SK-N-SH (cell line): ENCODE data around the gene PCDHB3. TPM values are rescaled to one million over a fixed set of nuclear protein-coding genes. Genes with fewer than 3 reads are reported as not detected.

ENCODE experiments used
- CTCF ChIA-PET: fragments of 300-600, 350-600 bp; formaldehyde crosslinking; extraction: SDS; loops from one replicate; lab custom pipeline; 2021; lab: Yijun Ruan, JAX
- POLR2A ChIA-PET: fragments of 350-600 bp; sonication (Branson Sonifier 250); formaldehyde crosslinking; extraction: SDS; loops from one replicate; lab custom pipeline; 2020; ENCODE audit warnings: antibody characterized with exemption, inconsistent platforms; lab: Yijun Ruan, JAX
- DNase-seq: peaks from one replicate; pipeline ENCODE4 v3.0.0; 2012
- H2AFZ ChIP-seq: fragments of 200-600 bp; sonication (generic); 2 replicates; pipeline ENCODE4 v1.8.1; 2016; ENCODE audit warnings: antibody characterized with exemption, mild to moderate bottlenecking, low read depth
- H3F3A ChIP-seq: fragments of 200-600 bp; sonication (generic); replicated peaks from 2 replicates; pipeline ENCODE3; 2016; ENCODE audit warnings: antibody characterized with exemption, mild to moderate bottlenecking; ENCODE audit not compliant: insufficient read depth
- H3K27ac ChIP-seq, 2 experiments: fragments of 200-500 bp in 1 of 2; fragments of 200-600 bp in 1 of 2; sonication (Bioruptor generic) in 1 of 2; sonication (generic), shearing (Covaris generic) in 1 of 2; 2 replicates each; pipeline versions ENCODE4 v1.5.1 to v1.6.1; 2014 to 2016; ENCODE audit warnings: low read depth in 2 of 2, inconsistent platforms in 1 of 2, low read length in 1 of 2, mild to moderate bottlenecking in 1 of 2, mixed read lengths in 1 of 2
- H3K27me3 ChIP-seq: fragments of 200-600 bp; sonication (generic), shearing (Covaris generic); 2 replicates; pipeline ENCODE4 v1.6.1; 2016; ENCODE audit warnings: mixed run types; ENCODE audit not compliant: insufficient read depth
- H3K36me3 ChIP-seq, 2 experiments: fragments of 200-500 bp in 1 of 2; fragments of 200-600 bp in 1 of 2; sonication (Bioruptor generic) in 1 of 2; sonication (generic) in 1 of 2; replicated peaks in 1 of 2; 2 replicates each; pipeline versions ENCODE3 to v1.5.1; 2014 to 2016; ENCODE audit warnings: low read length in 1 of 2, mild to moderate bottlenecking in 1 of 2; ENCODE audit not compliant: insufficient read depth in 2 of 2, control insufficient read depth in 1 of 2
- H3K4me1 ChIP-seq, 2 experiments: fragments of 200-500 bp in 1 of 2; fragments of 200-600 bp in 1 of 2; sonication (Bioruptor generic) in 1 of 2; sonication (generic), shearing (Covaris generic) in 1 of 2; 2 replicates each; pipeline versions ENCODE4 v1.5.1 to v1.6.1; 2014 to 2016; ENCODE audit warnings: low read depth in 1 of 2, low read length in 1 of 2, mixed run types in 1 of 2; ENCODE audit not compliant: insufficient read depth in 2 of 2, control insufficient read depth in 1 of 2
- H3K4me2 ChIP-seq: fragments of 200-600 bp; sonication (generic), shearing (Covaris generic); 2 replicates; pipeline ENCODE4 v1.6.1; 2017; ENCODE audit warnings: mixed run types
- H3K4me3 ChIP-seq, 2 experiments: fragments of 200-500 bp in 1 of 2; fragments of 200-600 bp in 1 of 2; sonication (Bioruptor generic) in 1 of 2; sonication (generic), shearing (Covaris generic) in 1 of 2; 2 replicates each; pipeline versions ENCODE4 v1.5.1 to v1.8.1; 2014 to 2016; ENCODE audit warnings: low read depth in 2 of 2, inconsistent platforms in 1 of 2, low read length in 1 of 2, mild to moderate bottlenecking in 1 of 2, mixed read lengths in 1 of 2, moderate library complexity in 1 of 2
- H3K79me2 ChIP-seq: fragments of 200-600 bp; sonication (generic); 2 replicates; pipeline ENCODE4 v1.8.1; 2017; ENCODE audit warnings: mild to moderate bottlenecking; ENCODE audit not compliant: insufficient read depth
- H3K9ac ChIP-seq: fragments of 200-600 bp; sonication (generic); 2 replicates; pipeline ENCODE4 v1.6.1; 2017; ENCODE audit warnings: mixed run types
- H3K9me2 ChIP-seq: fragments of 200-600 bp; sonication (generic); 2 replicates; pipeline ENCODE4 v1.6.1; 2017; ENCODE audit warnings: mixed run types
- H3K9me3 ChIP-seq: fragments of 200-600 bp; sonication (generic); 2 replicates; pipeline ENCODE4 v1.6.1; 2017; ENCODE audit warnings: mixed run types, mild to moderate bottlenecking, moderate library complexity
- H4K20me1 ChIP-seq: fragments of 200-600 bp; sonication (generic); 2 replicates; pipeline ENCODE4 v1.6.1; 2017; ENCODE audit warnings: mild to moderate bottlenecking, mixed run types; ENCODE audit not compliant: insufficient read depth
- GATA2 ChIP-seq: sonication (generic); formaldehyde crosslinking; IDR thresholded peaks from 2 replicates; pipeline ENCODE4 v1.5.0; 2020; ENCODE audit warnings: mild to moderate bottlenecking, missing genetic modification reagents
- MXI1 ChIP-seq: IDR thresholded peaks from 2 replicates; pipeline ENCODE4 v1.6.1; 2012; ENCODE audit warnings: mild to moderate bottlenecking, low read depth, low read length, improper control_type of control experiment
- NFIC ChIP-seq: IDR thresholded peaks from 2 replicates; pipeline ENCODE4 v1.4.0; 2012; ENCODE audit warnings: borderline replicate concordance
- RAD21 ChIP-seq: IDR thresholded peaks from 2 replicates; pipeline ENCODE4 v1.6.1; 2012; ENCODE audit warnings: mild to moderate bottlenecking, low read length
- SMC3 ChIP-seq: IDR thresholded peaks from 2 replicates; pipeline ENCODE4 v1.6.1; 2012; ENCODE audit warnings: low read depth, low read length, improper control_type of control experiment
- WGBS: methylation state at CpG from one replicate; pipeline ENCODE4 v1.1.6; 2017; ENCODE audit warnings: low lambda C conversion rate; 5-methylcytosine and 5-hydroxymethylcytosine counted together
- polyA plus RNA-seq, 3 experiments: library from polyadenylated mRNA; depleted of rRNA; stranded (reverse); fragments of >200 nt; gene quantifications; 2 replicates each; pipeline ENCODE4 v1.2.3, GENCODE V29; 2012
- TF ChIP-seq, protein P1 (sequence below): IDR thresholded peaks from 2 replicates; pipeline ENCODE4 v1.6.1; 2012; ENCODE audit warnings: mild to moderate bottlenecking, low read depth, low read length, moderate library complexity
- TF ChIP-seq, protein P2 (sequence below): IDR thresholded peaks from 2 replicates; pipeline ENCODE4 v1.4.0; 2012; ENCODE audit warnings: low read depth, borderline replicate concordance
- TF ChIP-seq, protein P3 (sequence below): fragments of 200-600 bp; sonication (generic); IDR thresholded peaks from 2 replicates; pipeline ENCODE4 v1.6.1; 2017; ENCODE audit warnings: antibody characterized with exemption, mild to moderate bottlenecking, moderate library complexity

PCDHB3 gene
- polyA plus RNA-seq, 1 of the 3 experiments (the other 2 are of a cell fraction): 2.2 TPM

DNA sequence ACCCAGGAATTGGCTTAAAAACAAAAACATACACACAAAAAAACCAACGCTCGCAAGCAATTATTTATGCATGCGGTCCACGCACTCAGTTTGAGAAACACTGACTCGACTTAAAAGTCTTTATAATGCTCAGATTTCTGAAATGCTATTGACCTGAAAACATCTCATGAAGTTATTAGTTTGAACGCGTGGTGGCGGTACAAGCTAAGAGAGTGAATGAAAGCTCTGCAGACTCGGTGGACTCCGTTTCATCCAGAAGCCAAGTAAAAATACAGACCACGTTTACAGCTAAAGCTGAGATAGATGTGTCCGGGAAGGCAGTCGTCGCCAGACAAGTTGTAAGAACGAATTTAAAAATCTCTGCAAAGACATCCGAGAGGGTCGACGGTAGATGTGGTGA lies 49.5 kb downstream of the PCDHB3 start, which contains the start of gene PCDHB6:
PCDHB6 (plus strand) TSS at position 246 of the 400 bp plus-strand sequence. CDS start 201 bp downstream, outside the sequence.
- peak; percentile 76 for DNase-seq
- TF ChIP-seq, protein P1, sequence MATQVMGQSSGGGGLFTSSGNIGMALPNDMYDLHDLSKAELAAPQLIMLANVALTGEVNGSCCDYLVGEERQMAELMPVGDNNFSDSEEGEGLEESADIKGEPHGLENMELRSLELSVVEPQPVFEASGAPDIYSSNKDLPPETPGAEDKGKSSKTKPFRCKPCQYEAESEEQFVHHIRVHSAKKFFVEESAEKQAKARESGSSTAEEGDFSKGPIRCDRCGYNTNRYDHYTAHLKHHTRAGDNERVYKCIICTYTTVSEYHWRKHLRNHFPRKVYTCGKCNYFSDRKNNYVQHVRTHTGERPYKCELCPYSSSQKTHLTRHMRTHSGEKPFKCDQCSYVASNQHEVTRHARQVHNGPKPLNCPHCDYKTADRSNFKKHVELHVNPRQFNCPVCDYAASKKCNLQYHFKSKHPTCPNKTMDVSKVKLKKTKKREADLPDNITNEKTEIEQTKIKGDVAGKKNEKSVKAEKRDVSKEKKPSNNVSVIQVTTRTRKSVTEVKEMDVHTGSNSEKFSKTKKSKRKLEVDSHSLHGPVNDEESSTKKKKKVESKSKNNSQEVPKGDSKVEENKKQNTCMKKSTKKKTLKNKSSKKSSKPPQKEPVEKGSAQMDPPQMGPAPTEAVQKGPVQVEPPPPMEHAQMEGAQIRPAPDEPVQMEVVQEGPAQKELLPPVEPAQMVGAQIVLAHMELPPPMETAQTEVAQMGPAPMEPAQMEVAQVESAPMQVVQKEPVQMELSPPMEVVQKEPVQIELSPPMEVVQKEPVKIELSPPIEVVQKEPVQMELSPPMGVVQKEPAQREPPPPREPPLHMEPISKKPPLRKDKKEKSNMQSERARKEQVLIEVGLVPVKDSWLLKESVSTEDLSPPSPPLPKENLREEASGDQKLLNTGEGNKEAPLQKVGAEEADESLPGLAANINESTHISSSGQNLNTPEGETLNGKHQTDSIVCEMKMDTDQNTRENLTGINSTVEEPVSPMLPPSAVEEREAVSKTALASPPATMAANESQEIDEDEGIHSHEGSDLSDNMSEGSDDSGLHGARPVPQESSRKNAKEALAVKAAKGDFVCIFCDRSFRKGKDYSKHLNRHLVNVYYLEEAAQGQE: no peak
- TF ChIP-seq NFIC (no peak), SMC3 (peak; percentile 37), MXI1 (0 out of 2 replicates have a peak, but pooled peaks have one; percentile 15), GATA2 (no peak), RAD21 (peak; percentile 73)
- TF ChIP-seq, protein P2, sequence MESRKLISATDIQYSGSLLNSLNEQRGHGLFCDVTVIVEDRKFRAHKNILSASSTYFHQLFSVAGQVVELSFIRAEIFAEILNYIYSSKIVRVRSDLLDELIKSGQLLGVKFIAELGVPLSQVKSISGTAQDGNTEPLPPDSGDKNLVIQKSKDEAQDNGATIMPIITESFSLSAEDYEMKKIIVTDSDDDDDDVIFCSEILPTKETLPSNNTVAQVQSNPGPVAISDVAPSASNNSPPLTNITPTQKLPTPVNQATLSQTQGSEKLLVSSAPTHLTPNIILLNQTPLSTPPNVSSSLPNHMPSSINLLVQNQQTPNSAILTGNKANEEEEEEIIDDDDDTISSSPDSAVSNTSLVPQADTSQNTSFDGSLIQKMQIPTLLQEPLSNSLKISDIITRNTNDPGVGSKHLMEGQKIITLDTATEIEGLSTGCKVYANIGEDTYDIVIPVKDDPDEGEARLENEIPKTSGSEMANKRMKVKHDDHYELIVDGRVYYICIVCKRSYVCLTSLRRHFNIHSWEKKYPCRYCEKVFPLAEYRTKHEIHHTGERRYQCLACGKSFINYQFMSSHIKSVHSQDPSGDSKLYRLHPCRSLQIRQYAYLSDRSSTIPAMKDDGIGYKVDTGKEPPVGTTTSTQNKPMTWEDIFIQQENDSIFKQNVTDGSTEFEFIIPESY: no peak
- TF ChIP-seq, protein P3, sequence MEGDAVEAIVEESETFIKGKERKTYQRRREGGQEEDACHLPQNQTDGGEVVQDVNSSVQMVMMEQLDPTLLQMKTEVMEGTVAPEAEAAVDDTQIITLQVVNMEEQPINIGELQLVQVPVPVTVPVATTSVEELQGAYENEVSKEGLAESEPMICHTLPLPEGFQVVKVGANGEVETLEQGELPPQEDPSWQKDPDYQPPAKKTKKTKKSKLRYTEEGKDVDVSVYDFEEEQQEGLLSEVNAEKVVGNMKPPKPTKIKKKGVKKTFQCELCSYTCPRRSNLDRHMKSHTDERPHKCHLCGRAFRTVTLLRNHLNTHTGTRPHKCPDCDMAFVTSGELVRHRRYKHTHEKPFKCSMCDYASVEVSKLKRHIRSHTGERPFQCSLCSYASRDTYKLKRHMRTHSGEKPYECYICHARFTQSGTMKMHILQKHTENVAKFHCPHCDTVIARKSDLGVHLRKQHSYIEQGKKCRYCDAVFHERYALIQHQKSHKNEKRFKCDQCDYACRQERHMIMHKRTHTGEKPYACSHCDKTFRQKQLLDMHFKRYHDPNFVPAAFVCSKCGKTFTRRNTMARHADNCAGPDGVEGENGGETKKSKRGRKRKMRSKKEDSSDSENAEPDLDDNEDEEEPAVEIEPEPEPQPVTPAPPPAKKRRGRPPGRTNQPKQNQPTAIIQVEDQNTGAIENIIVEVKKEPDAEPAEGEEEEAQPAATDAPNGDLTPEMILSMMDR: peak; percentile 56
- Histone ChIP-seq H3K36me3 (no peaks in the 10 kb centered on the region), H3K9me2 (no peaks in the 10 kb centered on the region), H3K9ac (peak within 1 kb of the TSS; percentile 32; the same call in 1 of the 2 replicates), H3K4me3 (peak within 1 kb of the TSS; percentile 54 to 65), H3K27ac (peak within 1 kb of the TSS in 1 of 2 experiments; percentile 53; a peak in 1 of 4 replicates), H3K4me1 (no peaks in the 10 kb centered on the region), H3K4me2 (peak within 1 kb of the TSS; percentile 72), H2AFZ (peak within 1 kb of the TSS; percentile 93), H4K20me1 (no peaks in the 10 kb centered on the region), H3K79me2 (no peaks in the 10 kb centered on the region), H3F3A (no peaks in the 10 kb centered on the region), H3K9me3 (peaks cover 4% of the 10 kb centered on the region; the same call in 1 of the 2 replicates), H3K27me3 (no peaks in the 10 kb centered on the region)
- CTCF ChIA-PET: interaction anchor here (0.6 to 2.0 kb wide), 30 partner anchors 9 to 416 kb away, joined by 3 to 15 read pairs (median 4); partner anchors contain the start of genes PCDHA1, PCDHA4, PCDHA8 and PCDHB14
- 16% methylated on average over 18 of the region's 18 CpGs for WGBS
- POLR2A ChIA-PET: interaction anchor here (0.9 to 1.2 kb wide), 2 partner anchors 28 to 411 kb away, joined by 3 to 5 read pairs; partner anchors contain the start of gene PCDHB4
